GM21515 (cell line): ENCODE results near the gene DEFB116.
"Not testable (repeated sequence)": the region's sequence is repeated elsewhere in the genome, so short reads cannot be mapped to it uniquely, and the experiment has no call there.

Experiments
- ATAC-seq: cut with Tn5 transposase; IDR thresholded peaks from one replicate; pipeline ENCODE4 v1.9.1; 2021; ENCODE audit not compliant: unreplicated experiment

DEFB116 gene, protein sequence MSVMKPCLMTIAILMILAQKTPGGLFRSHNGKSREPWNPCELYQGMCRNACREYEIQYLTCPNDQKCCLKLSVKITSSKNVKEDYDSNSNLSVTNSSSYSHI

DNA sequence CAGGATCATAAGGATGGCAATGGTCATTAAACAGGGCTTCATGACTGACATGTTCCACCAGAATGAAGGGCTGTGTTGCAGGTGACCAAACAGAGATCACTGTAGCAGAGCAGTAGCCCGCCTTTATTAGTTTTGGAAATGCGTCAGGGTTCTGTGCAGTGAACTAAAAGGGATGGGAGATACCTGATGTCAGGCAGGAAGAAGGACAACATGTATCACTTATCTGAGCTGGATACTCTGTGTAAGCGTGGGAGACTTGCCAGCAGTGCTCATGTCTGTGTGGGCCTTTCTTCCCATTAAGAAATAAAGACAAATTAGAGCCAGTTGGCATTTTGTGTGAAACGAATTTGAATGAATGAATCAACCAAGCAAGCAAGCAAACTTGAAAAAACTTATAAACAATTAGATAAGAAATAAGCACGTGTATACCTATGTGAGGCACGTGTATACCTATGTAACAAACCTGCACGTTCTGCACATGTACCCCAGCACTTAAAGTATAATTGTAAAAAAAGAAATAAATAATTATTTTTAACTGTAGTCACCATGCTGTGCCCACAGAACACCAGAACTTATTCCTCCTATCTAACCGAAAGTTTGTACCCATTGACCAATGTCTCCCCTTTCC is at the start of gene DEFB116:
Gene DEFB116, minus strand, starts transcription at position 51 of the 628 bp plus-strand sequence. Its CDS starts 0 bp downstream, at position 51.
- ATAC-seq = no peak

DNA sequence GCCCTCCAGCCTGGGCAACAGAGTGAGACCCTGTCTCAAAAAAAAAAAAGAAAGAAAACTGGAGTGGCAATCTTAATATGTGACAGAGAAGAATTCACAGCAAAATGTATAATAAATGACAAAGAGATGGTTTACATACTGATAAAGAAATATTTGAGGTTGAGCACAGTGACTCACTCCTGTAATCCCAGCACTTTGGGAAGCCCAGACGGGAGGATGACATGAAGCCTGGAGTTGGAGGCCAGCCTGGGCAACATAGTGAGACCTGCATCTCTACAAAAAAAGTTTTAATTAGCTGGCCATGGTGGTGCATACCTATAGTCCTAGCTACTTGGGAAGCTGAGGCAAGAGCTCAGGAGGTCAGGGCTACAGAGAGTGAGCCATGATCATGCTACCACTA is 47.6 kb upstream of the DEFB116 start:
- no peak for ATAC-seq

DNA sequence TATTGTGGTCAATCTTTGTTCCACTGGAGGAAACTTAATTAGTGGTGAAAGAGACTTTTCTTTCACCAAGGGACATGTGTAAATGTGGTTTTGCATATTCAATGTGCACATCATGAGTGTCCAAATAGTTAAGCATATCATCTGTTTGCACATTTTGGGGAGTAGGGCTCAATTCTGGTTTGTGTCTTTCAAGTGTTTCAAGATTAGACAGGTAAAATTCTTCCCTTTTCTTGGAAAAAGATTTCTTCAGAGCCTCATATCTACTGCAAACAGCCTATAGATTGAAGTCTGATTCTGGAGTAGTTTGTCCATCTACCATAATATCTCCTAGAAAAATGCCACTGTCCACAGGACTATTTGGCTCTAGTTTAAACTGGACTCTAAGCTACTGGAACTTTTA is 33.1 kb upstream of the DEFB116 start:
- no peak for ATAC-seq

DNA sequence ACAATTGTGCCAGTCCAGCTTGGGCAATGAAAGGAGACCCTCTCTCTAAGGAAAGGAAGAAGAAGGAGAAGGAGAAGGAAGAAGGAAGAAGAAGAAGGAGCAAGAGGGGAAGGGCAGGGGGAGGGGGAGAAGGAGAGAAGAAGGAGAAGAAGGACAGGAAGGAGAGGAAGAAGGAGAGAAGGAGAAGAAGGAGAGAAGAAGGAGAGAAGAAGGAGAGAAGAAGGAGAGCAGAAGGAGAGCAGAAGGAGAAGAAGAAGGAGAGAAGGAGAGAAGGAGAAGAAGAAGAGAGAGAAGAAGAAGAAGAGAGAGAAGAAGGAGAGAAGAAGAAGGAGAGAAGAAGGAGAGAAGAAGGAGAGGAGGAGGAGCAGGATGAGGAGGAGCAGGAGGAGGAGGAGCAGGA is 22.5 kb upstream of the DEFB116 start:
- no peak for ATAC-seq

DNA sequence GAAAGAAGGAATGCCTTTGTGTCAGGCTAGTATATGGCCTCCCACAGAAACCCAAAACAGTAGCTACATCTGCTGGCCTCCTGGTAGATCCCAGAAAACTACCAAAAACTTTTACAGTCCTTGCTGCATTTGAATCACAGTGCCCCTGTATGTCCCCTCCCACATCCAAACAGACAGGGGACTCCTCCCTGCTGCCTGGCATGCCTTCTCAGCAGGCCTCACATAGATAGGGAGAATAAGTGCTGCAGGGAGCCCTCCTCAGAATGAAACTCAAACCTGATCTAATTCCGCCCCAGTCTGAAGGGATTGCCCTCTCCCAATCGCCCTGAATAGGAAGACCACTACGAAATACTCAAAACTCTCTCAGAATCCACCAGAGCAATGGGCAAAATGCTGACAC is 14.1 kb upstream of the DEFB116 start:
- no peak for ATAC-seq

DNA sequence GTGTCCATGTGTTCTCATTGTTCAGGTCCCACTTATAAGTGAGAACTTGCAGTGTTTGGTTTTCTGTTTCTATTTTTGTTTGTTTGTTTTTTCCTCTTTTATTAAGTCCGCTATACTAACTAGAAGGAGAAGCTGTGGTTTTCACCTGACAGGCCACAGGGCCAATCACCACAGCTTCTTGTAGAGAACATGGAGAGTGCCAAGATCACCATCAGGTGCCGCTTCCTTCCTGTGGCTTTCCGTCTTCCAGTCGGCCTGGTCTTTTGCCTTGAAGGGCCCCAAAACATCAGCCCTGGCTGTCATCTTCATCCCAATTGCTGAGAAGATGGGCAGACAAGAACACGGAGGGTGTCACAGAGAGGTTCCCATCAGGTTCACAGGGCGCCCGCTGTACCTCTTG is 23.4 kb downstream of the DEFB116 start:
- not testable (repeated sequence) for ATAC-seq

DNA sequence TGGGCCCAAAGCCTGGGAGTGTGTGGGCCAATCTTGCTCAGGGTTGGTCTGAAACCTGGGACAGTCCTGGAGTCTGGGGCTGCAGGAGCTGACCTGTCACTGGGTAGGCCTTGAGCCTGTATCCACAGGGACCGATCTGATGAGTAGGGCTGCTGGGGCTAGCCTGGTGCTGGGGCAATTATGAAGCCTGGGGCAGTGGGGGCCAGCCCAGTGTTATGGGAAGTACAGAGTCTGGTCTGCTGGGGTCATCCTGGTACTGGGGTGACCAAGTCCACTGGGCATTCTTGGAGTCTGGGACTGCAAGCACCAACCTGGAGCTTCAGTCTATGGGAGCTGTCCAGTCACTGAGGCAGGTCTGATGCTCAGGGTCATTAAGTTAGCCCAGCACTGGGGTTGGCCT is 30.2 kb downstream of the DEFB116 start:
- ATAC-seq = no peak

DNA sequence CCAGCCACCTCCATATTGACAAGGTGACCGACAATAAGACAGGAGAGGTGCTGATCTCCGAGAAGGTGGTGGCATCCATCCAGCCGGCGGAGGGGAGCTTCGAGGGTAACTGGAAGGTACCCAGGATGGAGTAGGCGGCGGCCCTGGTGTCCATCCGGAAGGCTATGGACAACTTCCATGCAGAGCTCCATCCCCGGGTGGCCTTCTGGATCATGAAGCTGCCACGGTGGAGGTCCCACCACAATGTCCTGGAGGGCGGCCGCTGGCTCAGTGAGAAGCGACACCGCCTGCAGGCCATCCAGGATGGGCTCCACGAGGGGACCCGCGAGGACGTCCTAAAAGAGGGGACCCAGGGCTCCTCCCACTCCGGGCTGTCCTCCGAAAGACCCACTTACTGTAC is 33.9 kb downstream of the DEFB116 start:
- ATAC-seq = no peak

DNA sequence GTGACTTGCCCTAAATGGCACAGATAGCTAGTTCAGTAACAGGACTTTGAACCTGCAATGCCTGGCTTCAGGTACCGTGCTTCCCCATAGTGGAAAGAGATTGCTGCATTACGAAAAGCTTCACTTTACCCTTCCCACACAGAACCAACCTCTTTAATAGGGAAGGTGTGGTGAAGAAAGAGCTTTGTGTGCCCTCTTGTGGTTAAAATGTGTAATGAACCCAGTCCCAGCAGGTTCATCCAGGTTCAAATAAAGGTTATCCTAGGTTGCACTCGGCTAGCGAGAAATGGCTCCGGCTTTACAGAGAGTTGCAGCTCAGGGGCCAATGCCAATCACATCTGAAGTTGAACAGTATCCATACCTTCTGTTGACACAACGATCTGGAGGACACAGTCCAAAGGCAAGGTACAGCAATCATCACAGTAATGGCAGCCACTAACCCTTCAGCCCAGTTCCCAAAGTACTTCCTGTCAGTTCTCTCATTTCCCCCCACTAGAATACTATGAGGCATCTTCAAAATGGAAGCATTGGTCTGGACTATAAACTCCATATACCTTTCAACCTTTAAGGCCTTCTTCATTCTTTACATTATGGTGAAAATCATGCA is 48.0 kb downstream of the DEFB116 start:
- no peak for ATAC-seq

DNA sequence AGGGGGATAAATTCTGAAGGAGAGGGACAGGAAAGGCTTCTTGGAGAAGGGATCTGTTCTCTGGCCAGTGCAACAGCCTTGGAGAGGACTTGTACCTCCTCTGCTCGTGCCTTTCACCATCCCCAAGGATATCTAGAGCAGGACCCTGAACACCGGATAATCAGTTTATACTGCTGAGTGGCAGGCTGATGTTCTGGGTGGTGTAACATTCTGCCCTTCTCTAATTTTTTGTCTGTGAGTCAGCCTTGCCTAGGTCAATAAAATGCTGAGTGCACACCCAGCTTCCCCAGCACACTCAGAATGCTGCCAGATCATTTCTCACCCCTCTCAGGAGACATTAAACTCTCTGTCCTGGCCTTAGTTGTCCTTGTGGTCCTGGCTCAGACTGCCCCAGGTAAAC is 51.0 kb downstream of the DEFB116 start, which contains the start of gene DEFB115:
Gene DEFB115, plus strand, starts transcription at position 301 of the 400 bp plus-strand sequence. Its CDS starts 0 bp downstream, at position 301.
- no peak for ATAC-seq

DNA sequence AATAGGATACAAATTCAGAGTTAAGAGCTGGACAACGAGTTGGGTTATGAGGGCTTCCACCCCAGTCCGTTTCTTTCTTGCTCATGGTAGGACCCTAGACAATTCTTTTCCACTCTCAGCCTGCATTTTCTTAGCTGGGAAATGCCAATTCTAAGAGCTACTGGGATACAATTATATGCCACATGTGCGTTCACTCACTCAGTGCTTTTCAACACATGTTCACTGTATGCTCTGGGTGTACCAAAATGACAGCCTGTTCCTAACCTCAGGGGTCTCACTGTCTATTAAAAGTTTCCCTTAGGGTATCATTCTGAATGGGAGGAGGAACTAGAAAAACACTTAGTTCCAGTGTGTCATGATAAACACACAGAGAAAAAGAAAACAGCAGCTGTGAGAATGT is 51.4 kb downstream of the DEFB116 start:
- ATAC-seq = no peak
